Measurements from ENCODE around the gene FCHSD2.

FCHSD2 gene

DNA sequence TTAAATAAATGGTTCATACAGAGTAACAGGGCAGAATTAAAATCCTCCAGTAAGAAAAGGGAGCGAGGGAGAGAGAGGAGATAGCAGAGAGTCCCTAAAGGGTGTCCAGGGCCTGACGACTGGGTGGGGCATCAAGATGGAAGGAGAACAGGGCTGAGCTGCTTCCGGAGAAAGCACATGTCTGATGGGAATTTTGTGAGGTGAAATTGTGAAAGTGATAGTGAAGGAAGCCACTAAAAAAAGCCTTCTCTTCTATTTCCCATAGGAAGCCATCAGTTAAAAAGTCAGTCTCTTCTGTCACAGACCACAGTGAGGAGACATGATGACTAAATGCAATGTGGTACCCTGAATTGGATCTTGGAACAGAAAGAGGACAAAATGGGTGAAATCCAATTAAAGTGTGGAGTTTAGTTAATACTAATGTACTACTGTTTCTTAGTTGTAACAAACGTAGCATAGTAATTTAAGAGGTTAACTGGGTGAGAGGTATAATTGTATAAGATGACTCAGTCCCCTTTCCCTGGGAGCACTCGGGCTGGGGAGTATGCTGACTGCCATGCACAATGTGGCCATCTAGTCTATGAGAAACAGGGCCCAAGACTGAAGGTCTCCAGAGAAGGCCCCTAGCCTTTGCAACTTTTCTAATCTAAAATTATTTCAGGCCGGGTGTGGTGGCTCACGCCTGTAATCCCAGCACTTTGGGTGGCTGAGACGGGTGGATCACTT, 29.5 kb upstream of the FCHSD2 start:
- no peak for DNase-seq

DNA sequence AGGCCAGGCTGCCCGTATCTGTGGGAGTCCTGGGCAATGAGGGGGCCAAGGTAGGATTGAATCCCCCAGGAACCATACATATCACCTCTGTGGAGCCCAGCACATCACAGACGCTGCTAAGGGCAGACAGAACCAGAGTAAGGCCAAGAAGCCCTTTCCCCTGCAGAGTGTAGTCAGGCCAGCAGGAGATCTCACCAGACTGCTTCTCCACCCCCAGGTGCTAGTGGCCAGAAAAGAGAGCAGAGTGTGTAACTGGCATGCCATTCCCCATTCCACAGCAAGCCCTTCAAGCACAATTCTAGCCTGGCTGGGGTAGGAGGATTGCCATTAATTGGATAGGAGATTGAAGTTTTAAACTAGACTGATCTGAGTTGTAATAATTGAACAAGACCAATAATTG, 28.0 kb upstream of the FCHSD2 start:
- no peak for DNase-seq

DNA sequence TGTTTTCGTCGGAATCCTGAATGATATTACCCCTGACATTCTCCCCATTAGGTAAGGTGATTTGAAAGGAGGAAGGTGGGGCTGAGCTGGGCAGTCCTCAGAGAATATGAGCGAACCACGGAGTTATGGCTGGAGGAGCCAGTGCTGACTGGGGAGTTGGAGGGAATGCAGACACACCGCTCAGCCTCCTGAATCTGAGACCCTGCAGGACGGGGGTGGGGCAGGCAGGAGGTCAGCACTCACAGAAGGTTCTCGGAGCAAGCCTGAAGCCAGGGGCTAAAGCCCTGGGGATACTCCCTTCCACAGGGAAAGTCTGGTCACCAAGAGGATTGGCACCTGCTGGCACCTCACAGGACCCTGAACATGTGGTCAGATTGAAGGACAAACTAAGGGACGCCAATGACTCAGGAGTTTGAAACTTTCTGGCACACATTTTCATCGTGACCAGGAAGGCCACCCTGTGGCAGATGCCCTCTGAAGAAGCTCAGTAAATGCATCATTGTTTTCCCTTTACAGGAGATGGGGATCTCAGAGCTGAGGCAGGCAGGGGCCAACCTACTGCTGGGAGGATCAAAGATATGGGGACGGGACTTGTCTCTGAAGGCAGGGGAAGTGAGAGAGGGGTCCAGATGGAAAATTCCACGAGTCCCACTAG, 26.9 kb upstream of the FCHSD2 start:
- no peak for DNase-seq

DNA sequence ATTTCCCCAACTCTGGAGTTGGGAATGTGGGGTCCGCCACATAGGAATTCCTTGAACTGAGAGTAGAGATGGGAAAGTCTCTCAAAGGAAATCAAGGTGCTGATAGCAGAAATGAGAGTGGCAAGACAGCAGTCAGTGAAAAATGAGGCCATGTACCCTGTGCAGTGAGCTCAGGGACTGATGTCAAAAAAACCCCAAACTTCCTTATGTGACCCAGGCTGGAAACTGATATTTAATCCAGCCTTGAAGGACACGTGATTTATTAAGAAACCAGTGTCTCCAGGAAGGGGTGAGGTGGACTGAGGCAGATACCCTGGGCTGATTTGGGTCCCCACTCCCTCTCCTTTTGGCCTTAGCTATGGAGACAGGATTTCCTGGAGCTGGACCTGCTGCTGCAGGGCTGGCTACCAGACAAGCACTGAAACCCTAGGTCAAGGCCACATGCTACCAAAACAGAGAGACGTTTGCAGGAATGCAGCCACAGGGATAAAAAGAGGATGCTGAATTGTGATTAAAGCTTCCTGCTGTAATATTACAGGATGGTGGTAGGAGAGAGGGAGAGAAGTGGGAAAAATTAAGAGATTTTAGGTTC, 25.3 kb upstream of the FCHSD2 start:
- DNase-seq = no peak

- no peak for DNase-seq
Observed at GRCh38 chr11:73164803-73165540, 22.9 kb upstream of the FCHSD2 start.

DNA sequence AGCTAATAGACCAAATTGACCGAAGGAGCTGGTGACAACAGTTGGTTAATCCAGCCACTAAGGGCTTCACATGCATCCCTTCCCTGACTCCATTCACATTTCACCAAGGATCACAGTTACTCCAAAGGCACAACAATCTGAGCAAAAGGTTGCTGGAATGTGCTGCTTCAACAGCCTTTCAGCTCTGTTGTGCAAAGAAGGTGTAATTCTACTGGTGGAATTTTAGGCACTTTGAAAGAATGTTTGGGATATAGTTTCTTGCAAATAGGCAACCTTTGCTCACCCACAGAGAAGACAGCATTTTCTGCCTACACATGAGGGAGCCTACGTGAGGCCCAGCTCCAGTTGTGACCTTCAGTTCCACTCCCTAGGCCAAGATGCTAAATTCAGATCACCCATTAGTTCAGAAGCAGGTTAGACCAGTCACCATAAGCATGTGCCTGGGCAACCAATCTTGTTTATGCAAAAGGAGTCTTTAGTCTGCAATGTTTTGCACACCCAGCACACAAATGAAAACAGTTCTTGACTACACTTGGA, 21.6 kb upstream of the FCHSD2 start:
- DNase-seq = no peak

DNA sequence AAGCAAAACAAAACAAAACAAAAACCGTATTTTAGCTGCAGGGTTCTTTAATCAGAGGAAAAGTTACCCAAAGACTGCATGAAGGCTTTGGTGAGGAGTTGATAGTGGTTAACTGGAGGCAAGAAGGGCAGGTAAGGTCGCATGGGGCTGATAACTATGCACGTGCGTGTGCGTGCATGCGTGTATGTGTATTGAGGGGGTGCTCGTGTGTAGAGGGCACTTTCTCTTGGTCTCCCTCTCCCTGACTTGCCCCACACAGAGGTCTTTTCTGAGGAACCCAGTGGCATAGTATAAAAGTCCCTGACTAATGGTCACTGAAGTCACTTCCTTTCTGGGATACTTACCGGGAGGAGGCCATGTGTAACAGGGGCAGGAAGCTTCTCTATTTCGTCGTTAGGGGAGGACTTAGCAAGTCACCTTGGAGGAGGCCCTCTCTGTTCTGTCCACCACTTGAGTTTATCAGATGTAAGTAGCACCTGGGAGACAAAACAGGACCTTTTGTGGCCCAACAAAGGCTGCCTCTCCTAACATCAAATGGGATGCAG, 20.1 kb upstream of the FCHSD2 start:
- no peak for DNase-seq

DNA sequence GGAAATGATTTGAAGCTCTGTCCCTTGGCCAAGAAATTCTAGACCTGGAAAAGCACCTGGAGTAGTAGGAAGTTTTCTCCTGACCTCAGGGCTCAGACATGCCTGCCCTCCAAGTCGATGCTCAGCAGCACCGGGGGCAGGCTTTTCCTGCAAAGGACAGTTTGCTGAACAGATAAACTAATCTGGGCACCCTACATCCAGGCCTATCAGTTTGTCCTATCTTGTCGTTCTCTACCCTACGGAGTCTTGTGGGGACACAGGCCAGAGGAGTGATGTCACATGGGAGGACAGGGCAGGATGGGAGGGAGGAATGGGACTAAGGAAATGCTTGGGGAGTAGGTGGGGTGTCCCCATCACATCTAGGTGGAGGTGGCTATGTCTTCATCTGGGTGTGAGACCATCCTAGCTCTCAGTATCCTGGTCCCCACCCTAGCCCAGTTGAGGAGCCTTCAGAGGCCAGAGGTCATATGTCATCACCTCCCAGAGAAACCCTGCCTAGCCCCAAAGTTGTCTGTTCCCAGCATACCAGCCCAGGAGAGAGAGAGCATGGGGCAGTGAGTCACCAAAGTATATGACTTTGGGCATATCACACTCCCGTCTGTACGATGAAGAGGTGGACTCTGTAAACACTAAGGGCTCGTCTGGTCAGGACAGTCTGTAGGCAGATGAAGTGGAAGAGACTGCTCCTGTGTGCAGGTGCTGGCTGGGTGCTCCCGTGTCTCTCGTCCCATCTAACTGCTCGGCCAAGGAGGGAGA, 18.1 kb upstream of the FCHSD2 start:
- DNase-seq = no peak

- no peak for DNase-seq
Observed at GRCh38 chr11:73159297-73159696, 17.2 kb upstream of the FCHSD2 start.

GRCh38 chr11:73158356-73159051, 16.4 kb upstream of the FCHSD2 start:
- no peak for DNase-seq

DNA sequence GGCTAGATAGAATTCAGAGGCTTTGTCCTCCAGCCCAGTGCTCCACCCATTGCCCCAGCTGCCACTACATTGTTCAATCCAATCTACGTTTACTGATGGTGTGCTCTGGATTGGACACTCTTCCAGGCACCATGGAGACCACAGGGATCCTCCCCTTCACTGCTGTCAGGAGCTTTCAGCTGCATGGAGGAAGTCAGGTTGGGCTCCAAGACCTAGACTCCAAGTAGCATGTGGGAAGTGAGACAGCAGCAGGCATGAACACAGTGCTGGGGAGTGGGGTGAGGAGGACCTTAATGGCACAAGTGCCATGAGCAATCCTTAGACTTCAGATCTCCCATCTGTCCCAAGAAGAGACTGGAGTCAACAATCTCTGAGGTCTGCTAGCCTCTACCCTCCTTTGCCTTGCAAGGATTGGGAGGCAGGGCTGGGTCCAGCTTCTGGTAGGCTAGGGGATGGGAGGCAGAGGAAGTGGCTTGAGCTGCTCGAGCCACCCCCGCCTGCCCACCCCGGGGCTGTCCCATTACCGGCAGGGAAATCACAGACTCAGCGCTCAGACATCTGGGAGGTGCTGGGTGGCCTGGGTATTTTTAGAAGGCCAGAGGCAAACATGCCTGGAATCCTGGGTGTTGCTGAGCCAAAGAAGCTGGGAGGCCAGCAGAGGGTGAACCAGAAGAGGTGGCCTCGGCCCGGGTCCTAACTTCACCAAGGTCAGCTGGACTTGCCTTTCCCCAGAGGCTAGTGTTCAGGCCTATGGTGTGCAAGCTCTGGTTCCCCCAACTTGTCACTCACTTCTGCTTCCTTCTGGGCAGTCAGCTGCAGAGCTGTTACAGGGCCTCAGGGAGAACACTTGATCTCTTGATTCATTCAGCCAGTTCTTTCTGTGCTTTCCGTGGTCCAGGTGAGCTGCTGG, 15.2 kb upstream of the FCHSD2 start:
- no peak for DNase-seq

- DNase-seq = no peak
Observed at GRCh38 chr11:73156686-73157085, 14.6 kb upstream of the FCHSD2 start.

DNA sequence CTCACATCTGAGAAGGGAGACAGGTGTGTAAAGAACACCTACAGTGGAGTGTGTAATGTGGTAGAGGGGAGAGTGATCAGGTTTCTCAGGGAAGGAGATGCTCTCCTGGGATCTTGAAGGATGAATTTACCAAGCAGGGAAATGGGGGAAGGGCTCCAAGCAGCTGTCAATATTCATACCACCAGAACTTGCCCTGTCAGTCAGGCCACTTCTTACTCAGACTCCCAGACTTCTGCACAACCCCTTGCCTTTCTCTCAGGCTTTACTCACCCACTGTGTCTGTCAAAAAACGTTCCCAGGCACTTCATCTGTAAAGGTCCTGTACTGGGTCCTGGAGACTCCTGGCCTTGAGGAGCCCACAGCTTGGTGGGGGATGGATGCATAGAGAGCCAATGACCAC, 14.0 kb upstream of the FCHSD2 start:
- DNase-seq = no peak

GRCh38 chr11:73155102-73155501, 13.0 kb upstream of the FCHSD2 start:
- no peak for DNase-seq

GRCh38 chr11:73154178-73154577, 12.1 kb upstream of the FCHSD2 start:
- no peak for DNase-seq

DNA sequence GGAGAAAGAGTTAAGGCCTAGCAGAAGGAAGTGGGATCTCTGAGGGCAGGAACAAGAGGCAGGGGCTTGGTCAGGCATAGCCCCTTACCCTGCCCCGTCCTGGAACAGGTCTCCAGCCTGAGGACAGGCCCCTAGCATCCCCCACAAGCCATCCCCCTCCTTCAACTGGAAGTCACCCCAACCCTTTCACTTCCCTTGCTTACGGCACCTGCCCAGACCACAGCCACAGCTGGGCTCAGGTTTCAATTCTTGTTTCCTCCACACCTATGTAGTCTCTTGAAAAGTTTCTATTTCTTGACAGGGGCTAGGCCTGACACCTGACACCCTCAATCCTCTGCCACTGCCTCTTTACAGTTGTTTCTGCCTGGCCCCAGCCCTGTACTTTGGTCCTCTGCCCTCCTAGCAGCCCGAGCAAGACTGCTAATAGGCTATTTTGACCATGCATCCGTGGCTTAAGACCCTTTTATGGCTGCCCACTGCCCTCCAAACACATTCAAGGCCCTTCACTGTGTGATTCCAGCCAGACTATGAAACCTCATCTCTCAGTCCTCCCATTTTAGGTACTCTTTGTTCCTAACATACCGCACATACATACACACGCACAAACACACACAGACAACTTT, 10.9 kb upstream of the FCHSD2 start:
- peak; percentile 43 for DNase-seq

DNA sequence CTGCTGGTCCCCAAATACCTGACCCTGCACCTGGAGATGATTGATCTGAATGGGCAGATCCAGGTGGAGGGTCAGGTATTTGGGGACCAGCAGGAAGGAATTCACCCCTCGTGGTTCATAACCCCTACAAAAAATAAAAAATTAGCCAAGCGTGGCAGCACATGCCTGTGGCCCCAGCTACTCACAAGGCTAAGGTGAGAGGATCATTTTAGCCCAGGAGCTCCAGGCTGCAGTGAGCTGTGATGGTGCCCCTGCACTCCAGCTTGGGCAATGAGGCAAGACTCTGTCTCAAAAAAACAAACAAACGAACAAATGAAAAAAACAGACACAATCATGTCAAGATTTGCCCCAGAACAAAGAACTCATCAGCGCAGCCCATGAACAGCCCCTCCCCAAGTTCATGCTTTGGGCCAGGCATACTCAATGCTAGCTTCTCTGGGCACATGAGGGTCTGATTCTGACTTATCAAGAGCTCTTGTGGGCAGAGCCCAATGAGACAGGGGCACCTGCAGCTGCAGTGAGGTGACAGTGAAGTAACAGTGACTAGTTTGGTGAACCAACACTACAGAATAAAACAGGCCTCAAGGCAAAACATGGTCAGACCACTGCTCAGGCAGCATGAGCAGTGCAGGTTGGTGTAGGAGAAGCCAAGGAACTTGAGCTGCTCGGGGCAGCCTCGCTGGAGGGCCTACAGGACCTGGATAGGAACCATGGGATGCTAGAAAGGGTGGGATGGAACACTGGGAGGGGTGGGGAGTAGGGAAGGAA, 10.2 kb upstream of the FCHSD2 start:
- DNase-seq = no peak

GRCh38 chr11:73151416-73151815, 9.3 kb upstream of the FCHSD2 start:
- no peak for DNase-seq

DNA sequence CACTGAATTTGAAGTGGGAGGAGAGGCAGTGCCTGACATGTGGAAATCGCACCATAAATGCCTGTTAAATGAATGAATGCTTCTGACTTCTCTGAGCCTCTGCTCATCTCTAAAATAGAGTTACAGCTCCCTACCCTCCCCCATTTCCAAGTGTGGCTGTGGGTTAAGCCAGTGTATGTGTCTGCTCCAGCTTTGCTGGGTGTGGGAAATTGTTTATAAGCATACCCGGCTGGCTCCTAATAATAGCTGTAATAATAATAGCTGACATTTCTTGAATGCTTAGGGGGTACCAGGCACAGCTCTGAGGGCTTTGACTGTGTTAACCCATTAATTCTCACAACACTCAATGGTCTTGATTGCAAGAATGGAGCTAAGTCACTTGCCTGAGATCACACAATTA, 7.0 kb upstream of the FCHSD2 start:
- no peak for DNase-seq
